ENCODE results near the gene ATR.

DNA sequence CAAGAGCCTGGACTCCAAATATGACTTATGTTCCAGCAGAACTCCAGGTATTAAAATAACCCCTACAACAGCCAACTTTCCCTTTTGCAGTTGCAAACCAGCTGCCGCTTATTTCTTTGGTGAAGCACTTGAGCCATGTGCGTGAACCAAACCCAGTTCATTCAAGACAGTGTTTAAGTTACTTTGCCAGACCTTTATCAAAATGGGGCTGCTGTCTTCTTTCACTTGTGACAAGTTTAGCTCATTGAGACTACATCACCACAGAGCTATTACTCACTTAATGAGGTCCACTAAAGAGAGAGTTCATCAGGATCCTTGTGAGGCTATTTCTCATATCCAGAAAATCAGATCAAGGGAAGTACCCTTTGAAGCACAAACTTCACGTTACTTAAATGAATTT lies 128.3 kb downstream of the ATR start:
- TF ChIP-seq CTCF (conservative IDR thresholded peaks at IDR 0.05 in 1 of 2, IDR thresholded peaks at IDR 0.05 in 1 of 2; ENCODE audit: low read depth in 1 of 2, low read length in 2 of 2) (no peak), EZH2 (IDR thresholded peaks at IDR 0.05; ENCODE audit: low read length, missing control alignments) (no peak)
